Stimulated activated CD4-positive, alpha-beta T cell treated with anti-CD3 and anti-CD28 coated beads, TNF-alpha, amount 100 ng/mL, for 24 hours (primary cell): ENCODE results near the gene CCP110.

Source experiments
- DNase-seq, 3 experiments: peaks; one replicate each; pipeline ENCODE4 v3.0.0-alpha.2; 2020; ENCODE audit warnings: low read depth in 3 of 3

Gene CCP110

DNA sequence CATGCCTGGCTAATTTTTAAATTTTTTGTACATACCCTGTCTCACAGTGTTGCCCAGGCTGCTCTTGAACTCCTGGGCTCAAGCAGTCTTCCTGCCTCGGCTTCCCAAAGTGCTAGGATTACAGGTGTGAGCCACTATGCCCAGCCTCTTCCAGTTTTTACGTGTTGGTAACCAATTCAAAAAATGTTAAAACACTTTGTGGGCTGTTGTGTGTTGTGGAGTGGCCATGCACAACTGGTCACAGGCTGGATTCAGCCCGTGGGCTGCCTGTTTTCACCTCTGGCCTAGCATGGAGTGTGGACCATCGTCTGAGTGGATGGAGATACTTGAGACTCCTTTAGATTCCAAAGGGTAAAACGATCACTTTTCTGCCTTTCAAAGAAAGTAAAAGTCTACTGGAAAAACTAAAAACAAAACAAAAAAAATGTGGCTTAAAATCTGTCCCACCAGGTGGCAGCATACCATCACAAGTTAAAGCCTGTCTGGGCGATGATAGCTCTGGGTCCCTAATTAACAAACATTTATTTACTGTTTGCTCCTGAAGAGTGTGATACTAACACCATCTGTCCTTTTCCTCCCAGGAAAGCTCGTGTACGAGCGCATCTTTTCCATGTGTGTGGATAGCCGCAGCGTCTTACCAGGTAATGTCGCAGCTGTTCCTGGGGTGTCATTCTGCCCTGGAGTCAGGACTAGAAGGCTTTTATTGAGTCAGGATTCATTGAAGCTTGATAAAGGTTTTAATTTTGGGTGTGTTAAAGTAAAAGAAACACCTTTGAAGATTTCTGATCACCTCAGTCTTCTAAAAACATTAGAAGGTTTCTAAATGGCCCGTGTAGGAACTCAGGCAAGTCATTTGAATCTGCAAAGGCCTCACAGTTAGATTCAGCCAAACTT, 77.6 kb downstream of the CCP110 start:
- DNase-seq, result no peak
